Medulla oblongata (tissue), 1 donor: ENCODE results near the gene LRRC7.
"Not testable (repeated sequence)": the region's sequence is repeated elsewhere in the genome, so short reads cannot be mapped to it uniquely, and the experiment has no call there.

Experiments used
- DNase-seq: peaks from one replicate; pipeline ENCODE4 v3.0.0-alpha.2; 2015; ENCODE audit errors: extremely low spot score

Gene LRRC7

GRCh38 chr1:69952676-69953075 lies 385.0 kb downstream of the LRRC7 start:
- DNase-seq: no peak

GRCh38 chr1:69962452-69962851 lies 394.7 kb downstream of the LRRC7 start:
- DNase-seq: not testable (repeated sequence)

GRCh38 chr1:69967245-69967766 lies 399.6 kb downstream of the LRRC7 start:
- no peak for DNase-seq

GRCh38 chr1:69976896-69977295 lies 409.2 kb downstream of the LRRC7 start:
- DNase-seq: no peak

GRCh38 chr1:69982992-69983391 lies 415.3 kb downstream of the LRRC7 start:
- DNase-seq: no peak

- no peak for DNase-seq
Measured at GRCh38 chr1:69985376-69985775, 417.7 kb downstream of the LRRC7 start.

GRCh38 chr1:69985901-69986439 lies 418.2 kb downstream of the LRRC7 start:
- DNase-seq: no peak

GRCh38 chr1:69987881-69988280 lies 420.2 kb downstream of the LRRC7 start:
- no peak for DNase-seq

- DNase-seq: no peak
Measured at GRCh38 chr1:69991644-69992043, 423.9 kb downstream of the LRRC7 start.

GRCh38 chr1:69992594-69992993 lies 424.9 kb downstream of the LRRC7 start:
- DNase-seq: no peak

GRCh38 chr1:69993810-69994209 lies 426.1 kb downstream of the LRRC7 start:
- no peak for DNase-seq

- no peak for DNase-seq
Measured at GRCh38 chr1:69994241-69994640, 426.5 kb downstream of the LRRC7 start.

- no peak for DNase-seq
Measured at GRCh38 chr1:69998847-69999246, 431.1 kb downstream of the LRRC7 start.

GRCh38 chr1:70003211-70003908 lies 435.6 kb downstream of the LRRC7 start:
- no peak for DNase-seq

- no peak for DNase-seq
Measured at GRCh38 chr1:70005386-70006034, 437.8 kb downstream of the LRRC7 start.

GRCh38 chr1:70008660-70009059 lies 440.9 kb downstream of the LRRC7 start:
- DNase-seq: no peak

- no peak for DNase-seq
Measured at GRCh38 chr1:70017770-70018169, 450.0 kb downstream of the LRRC7 start.

- DNase-seq: no peak
Measured at GRCh38 chr1:70024272-70024671, 456.6 kb downstream of the LRRC7 start.

- DNase-seq: no peak
Measured at GRCh38 chr1:70025052-70025451, 457.3 kb downstream of the LRRC7 start.

GRCh38 chr1:70025846-70026245 lies 458.1 kb downstream of the LRRC7 start:
- no peak for DNase-seq

- DNase-seq: no peak
Measured at GRCh38 chr1:70033266-70033873, 465.6 kb downstream of the LRRC7 start.

- no peak for DNase-seq
Measured at GRCh38 chr1:70033936-70034335, 466.2 kb downstream of the LRRC7 start.

GRCh38 chr1:70034403-70034802 lies 466.7 kb downstream of the LRRC7 start:
- peak; percentile 45 for DNase-seq
